B cell (primary cell): ENCODE measurements around the gene TMEM207. TPM values are rescaled to one million over a fixed set of nuclear protein-coding genes. Genes with fewer than 3 reads are reported as not detected.

ENCODE experiments used
- ATAC-seq: fragments of 200-7000 bp; cut with Tn5 transposase; one replicate; pipeline ENCODE4 v1.10.0; 2021; ENCODE audit warnings: low read depth, mild to moderate bottlenecking, moderate number of reproducible peaks, moderate library complexity
- CTCF ChIA-PET: fragments of 350-600 bp; sonication (Branson Sonifier 250); formaldehyde crosslinking; loops from one replicate; lab custom pipeline; 2021; ENCODE audit warnings: antibody characterized with exemption, inconsistent platforms; lab: Charles Lee
- POLR2A ChIA-PET: fragments of 350-600 bp; sonication (Branson Sonifier 250); formaldehyde crosslinking; loops from one replicate; lab custom pipeline; 2021; ENCODE audit warnings: antibody characterized with exemption; lab: Charles Lee
- DNase-seq: peaks from one replicate; pipeline ENCODE4 v3.0.0; 2013
- H2AFZ ChIP-seq: 2 replicates; pipeline ENCODE4 v1.6.1; 2012; ENCODE audit warnings: mild to moderate bottlenecking, low read depth, low read length; ENCODE audit not compliant: insufficient read depth, poor library complexity, severe bottlenecking
- H3K27ac ChIP-seq, 2 donors: 1 replicate in 1 of 2; 2 replicates in 1 of 2; pipeline ENCODE4 v1.5.1; 2012 to 2013; ENCODE audit warnings: low read length in 2 of 2, mild to moderate bottlenecking in 2 of 2, moderate library complexity in 1 of 2
- H3K27me3 ChIP-seq, 4 experiments: fragments of 200-600 bp in 1 of 4; sonication (generic) in 1 of 4; replicated peaks in 1 of 4; 1 replicate in 2 of 4; 2 replicates in 2 of 4; pipeline versions ENCODE4 v1.6.1 to v1.7.0; 2013 to 2016; ENCODE audit warnings: low read length in 3 of 4, mild to moderate bottlenecking in 2 of 4, mixed read lengths in 1 of 4, moderate library complexity in 1 of 4; ENCODE audit not compliant: insufficient read depth in 4 of 4, control insufficient read depth in 3 of 4; ENCODE audit errors: control extremely low read depth in 1 of 4
- H3K36me3 ChIP-seq, 2 experiments: replicated peaks in 1 of 2; 1 replicate in 1 of 2; 2 replicates in 1 of 2; pipeline versions ENCODE4 v1.6.1 to v1.7.1; 2013; ENCODE audit warnings: low read length in 1 of 2; ENCODE audit not compliant: insufficient read depth in 2 of 2, control insufficient read depth in 1 of 2; ENCODE audit errors: control extremely low read depth in 1 of 2, extremely low read depth in 1 of 2
- H3K4me1 ChIP-seq, 2 donors: fragments of 200-600 bp in 1 of 2; sonication (generic) in 1 of 2; 1 replicate in 1 of 2; 2 replicates in 1 of 2; pipeline versions ENCODE4 v1.5.1 to v1.6.1; 2013 to 2017; ENCODE audit warnings: low read length in 2 of 2; ENCODE audit not compliant: control insufficient read depth in 2 of 2, insufficient read depth in 2 of 2
- H3K4me2 ChIP-seq: replicated peaks from 2 replicates; pipeline ENCODE3; 2012; ENCODE audit warnings: mild to moderate bottlenecking, low read depth, low read length; ENCODE audit not compliant: poor library complexity, severe bottlenecking
- H3K4me3 ChIP-seq, 5 experiments: fragments of 200-600 bp in 1 of 5; sonication (generic) in 1 of 5; 1 replicate in 3 of 5; 2 replicates in 2 of 5; pipeline versions ENCODE4 v1.5.1 to v1.7.0; 2011 to 2016; ENCODE audit warnings: low read length in 4 of 5, mild to moderate bottlenecking in 4 of 5, low read depth in 2 of 5, control low read depth in 1 of 5, moderate library complexity in 1 of 5; ENCODE audit not compliant: insufficient read depth in 1 of 5; ENCODE audit errors: control extremely low read depth in 1 of 5, extremely low read depth in 1 of 5
- H3K79me2 ChIP-seq: fragments of 200-600 bp; sonication (generic); one replicate; pipeline ENCODE4 v1.6.0; 2016; ENCODE audit warnings: low read length; ENCODE audit not compliant: control insufficient read depth, insufficient read depth
- H3K9ac ChIP-seq: fragments of 200-600 bp; sonication (generic); 2 replicates; pipeline ENCODE4 v1.6.1; 2017; ENCODE audit warnings: mild to moderate bottlenecking, low read length, moderate library complexity
- H3K9me3 ChIP-seq, 3 donors: one replicate each; pipeline versions ENCODE4 v1.6.1 to v1.7.1; 2013; ENCODE audit warnings: low read length in 2 of 3; ENCODE audit not compliant: control insufficient read depth in 2 of 3, insufficient read depth in 1 of 3; ENCODE audit errors: control extremely low read depth in 1 of 3
- H4K20me1 ChIP-seq: 2 replicates; pipeline ENCODE4 v1.6.0; 2012; ENCODE audit warnings: mild to moderate bottlenecking, low read length; ENCODE audit not compliant: insufficient read depth, control insufficient read depth, poor library complexity, severe bottlenecking
- H3K27ac Mint-ChIP-seq: one replicate; pipeline ENCODE4 v1.8.0; 2021; ENCODE audit warnings: mixed read lengths
- H3K27me3 Mint-ChIP-seq: one replicate; pipeline ENCODE4 v1.8.0; 2021; ENCODE audit warnings: mixed read lengths
- H3K4me1 Mint-ChIP-seq: one replicate; pipeline ENCODE4 v1.8.0; 2021; ENCODE audit warnings: mixed read lengths
- H3K4me3 Mint-ChIP-seq: one replicate; pipeline ENCODE4 v1.8.0; 2021; ENCODE audit warnings: mixed read lengths
- H3K9me3 Mint-ChIP-seq: one replicate; pipeline ENCODE4 v1.8.0; 2022; ENCODE audit warnings: mixed read lengths; ENCODE audit not compliant: insufficient read depth
- CTCF ChIP-seq: fragments of 200-600 bp; IDR thresholded peaks from one replicate; pipeline ENCODE4 v1.8.0; 2022; ENCODE audit warnings: antibody characterized with exemption, mild to moderate bottlenecking
- EZH2 ChIP-seq: IDR thresholded peaks from 2 replicates; pipeline ENCODE4 v1.6.1; 2012; ENCODE audit warnings: borderline replicate concordance, low read depth, mild to moderate bottlenecking, moderate library complexity, low read length; ENCODE audit not compliant: insufficient read depth, poor library complexity, severe bottlenecking
- WGBS: methylation state at CpG from one replicate; pipeline ENCODE4 v1.1.5; 2013; ENCODE audit warnings: missing lambda C conversion rate; ENCODE audit not compliant: insufficient coverage; 5-methylcytosine and 5-hydroxymethylcytosine counted together
- intact Hi-C: fragments of 100-400 bp; cut with micrococcal nuclease; formaldehyde crosslinking; loops from one replicate; pipeline ENCODE4 v1.10.0; 2022
- polyA plus RNA-seq: library from polyadenylated mRNA; depleted of rRNA; stranded (reverse); fragments of >200 nt; gene quantifications from 2 replicates; pipeline ENCODE4 v1.2.3, GENCODE V29; 2012
- total RNA-seq, 2 donors: library from RNA; stranded (reverse); fragments of 120-200 nt in 1 of 2; gene quantifications; 1 replicate in 1 of 2; 2 replicates in 1 of 2; pipeline versions ENCODE4 v1.2.3 to v1.2.4, GENCODE V29; 2013 to 2022

TMEM207 gene
- total and polyA plus RNA-seq, 2 donors (not counting 1 experiment from before 2014, with no cell fraction given), result not detected

- ATAC-seq (no peak), DNase-seq (no peak)
- Mint-ChIP-seq H3K27me3 (peaks cover 9% of the 10 kb centered on the region), H3K4me1 (no peaks in the 10 kb centered on the region), H3K4me3 (no peak overlapping the region), H3K9me3 (no peaks in the 10 kb centered on the region), H3K27ac (no peak overlapping the region)
- H2AFZ ChIP-seq, result no peak overlapping the region
- H3K4me1 ChIP-seq, result no peaks in the 10 kb centered on the region
- H3K4me3 ChIP-seq, result no peak overlapping the region
- intact Hi-C loops, result no loop called here
- POLR2A ChIA-PET, result no interaction called here
- no peak overlapping the region for H3K4me2 ChIP-seq
- peaks cover 0 to 6% (median 1%) of the 10 kb centered on the region in 4 experiments for H3K27me3 ChIP-seq
- no peaks in the 10 kb centered on the region for H3K9me3 ChIP-seq
- H3K36me3 ChIP-seq, result no peaks in the 10 kb centered on the region
- H4K20me1 ChIP-seq, result no peaks in the 10 kb centered on the region
- no peak overlapping the region for H3K9ac ChIP-seq
- no peaks in the 10 kb centered on the region for H3K79me2 ChIP-seq
- TF ChIP-seq EZH2, result no peak
- no peak for TF ChIP-seq CTCF
- CTCF ChIA-PET, result no interaction called here
- H3K27ac ChIP-seq, result no peak overlapping the region
- WGBS, result no CpG with 5 or more reads among the region's 2 CpGs
Measured at GRCh38 chr3:190430906-190431305, 18.8 kb downstream of the TMEM207 start.

- ChIA-PET POLR2A (no interaction called here), CTCF (no interaction called here)
- peaks cover 6% of the 10 kb centered on the region for H3K27me3 Mint-ChIP-seq
- no peak overlapping the region for H3K27ac ChIP-seq
- no peak overlapping the region for H3K27ac Mint-ChIP-seq
- no peaks in the 10 kb centered on the region for H3K4me1 ChIP-seq
- ATAC-seq (no peak), DNase-seq (no peak)
- H3K36me3 ChIP-seq, result no peaks in the 10 kb centered on the region
- no peak overlapping the region for H3K4me3 ChIP-seq
- intact Hi-C loops, result loop anchor here (10.0 kb wide), 1 partner anchor 465 kb away; no protein-coding TSS in a partner anchor
- H3K27me3 ChIP-seq, result peaks cover 0 to 2% (median 0%) of the 10 kb centered on the region in 4 experiments
- H3K9ac ChIP-seq, result no peak overlapping the region
- TF ChIP-seq CTCF (no peak), EZH2 (no peak)
- H3K9me3 Mint-ChIP-seq, result no peaks in the 10 kb centered on the region
- H2AFZ ChIP-seq, result no peak overlapping the region
- no peaks in the 10 kb centered on the region for H3K4me1 Mint-ChIP-seq
- no peak overlapping the region for H3K4me3 Mint-ChIP-seq
- H4K20me1 ChIP-seq, result no peaks in the 10 kb centered on the region
- no peak overlapping the region for H3K4me2 ChIP-seq
- no peaks in the 10 kb centered on the region for H3K79me2 ChIP-seq
- no peaks in the 10 kb centered on the region for H3K9me3 ChIP-seq
- no CpG with 5 or more reads among the region's 2 CpGs for WGBS
Measured at GRCh38 chr3:190429681-190430080, 20.0 kb downstream of the TMEM207 start.
